ENCODE results near the gene LRRC4C.

DNA sequence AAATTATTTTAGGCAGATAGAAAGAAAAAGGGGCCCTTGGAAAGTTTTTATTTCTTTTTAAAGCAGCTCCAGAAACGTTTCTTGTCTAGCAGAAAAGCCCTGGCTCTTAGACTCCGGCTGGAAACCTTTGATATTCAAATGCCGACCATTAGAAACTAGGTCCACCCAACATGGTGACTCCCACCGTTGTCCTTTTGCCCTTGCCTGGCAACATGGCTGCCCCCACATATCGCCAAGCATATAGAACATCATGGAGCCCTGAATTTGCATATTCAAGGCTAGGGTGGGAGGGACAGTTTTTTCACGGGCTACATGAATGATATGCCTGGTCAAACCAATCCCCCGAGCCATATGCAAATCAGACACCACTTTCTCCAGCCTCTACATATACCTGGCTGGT, 1379.0 kb downstream of the LRRC4C start:
- TF ChIP-seq POLR2A (IDR thresholded peaks at IDR 0.05) (no peak), EP300 (IDR thresholded peaks at IDR 0.05) (no peak)
- TF ChIP-seq, protein P1, sequence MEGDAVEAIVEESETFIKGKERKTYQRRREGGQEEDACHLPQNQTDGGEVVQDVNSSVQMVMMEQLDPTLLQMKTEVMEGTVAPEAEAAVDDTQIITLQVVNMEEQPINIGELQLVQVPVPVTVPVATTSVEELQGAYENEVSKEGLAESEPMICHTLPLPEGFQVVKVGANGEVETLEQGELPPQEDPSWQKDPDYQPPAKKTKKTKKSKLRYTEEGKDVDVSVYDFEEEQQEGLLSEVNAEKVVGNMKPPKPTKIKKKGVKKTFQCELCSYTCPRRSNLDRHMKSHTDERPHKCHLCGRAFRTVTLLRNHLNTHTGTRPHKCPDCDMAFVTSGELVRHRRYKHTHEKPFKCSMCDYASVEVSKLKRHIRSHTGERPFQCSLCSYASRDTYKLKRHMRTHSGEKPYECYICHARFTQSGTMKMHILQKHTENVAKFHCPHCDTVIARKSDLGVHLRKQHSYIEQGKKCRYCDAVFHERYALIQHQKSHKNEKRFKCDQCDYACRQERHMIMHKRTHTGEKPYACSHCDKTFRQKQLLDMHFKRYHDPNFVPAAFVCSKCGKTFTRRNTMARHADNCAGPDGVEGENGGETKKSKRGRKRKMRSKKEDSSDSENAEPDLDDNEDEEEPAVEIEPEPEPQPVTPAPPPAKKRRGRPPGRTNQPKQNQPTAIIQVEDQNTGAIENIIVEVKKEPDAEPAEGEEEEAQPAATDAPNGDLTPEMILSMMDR (IDR thresholded peaks at IDR 0.05): no peak
